ACC112 (cell line): Measurements from ENCODE around the gene FOXI1.

Source experiments
- H2AFZ ChIP-seq: fragments of 200-600 bp; sonication (generic); one replicate; pipeline ENCODE4 v1.6.0; 2017; ENCODE audit warnings: antibody characterized with exemption, low read length; ENCODE audit not compliant: unreplicated experiment
- H3K27ac ChIP-seq: fragments of 200-600 bp; sonication (generic); 2 replicates; pipeline ENCODE4 v1.5.1; 2014; ENCODE audit warnings: low read depth, mild to moderate bottlenecking, antibody characterized with exemption, low read length, moderate library complexity
- H3K27me3 ChIP-seq: fragments of 200-600 bp; sonication (generic); 2 replicates; pipeline ENCODE4 v1.6.1; 2014; ENCODE audit warnings: mild to moderate bottlenecking, antibody characterized with exemption, low read length, moderate library complexity, mixed read lengths; ENCODE audit not compliant: insufficient read depth
- H3K36me3 ChIP-seq: fragments of 200-600 bp; sonication (generic); 2 replicates; pipeline ENCODE4 v1.6.1; 2016; ENCODE audit warnings: mild to moderate bottlenecking, antibody characterized with exemption, low read length, moderate library complexity, mixed read lengths; ENCODE audit not compliant: insufficient read depth
- H3K4me1 ChIP-seq: fragments of 200-600 bp; sonication (generic); one replicate; pipeline ENCODE4 v1.6.1; 2016; ENCODE audit warnings: low read length, mixed read lengths; ENCODE audit not compliant: insufficient read depth, unreplicated experiment, control insufficient read depth
- H3K4me3 ChIP-seq: fragments of 200-600 bp; sonication (generic); 2 replicates; pipeline ENCODE4 v1.5.1; 2014; ENCODE audit warnings: mild to moderate bottlenecking, low read depth, low read length
- H3K79me2 ChIP-seq: fragments of 200-600 bp; sonication (generic); one replicate; pipeline ENCODE4 v1.6.0; 2016; ENCODE audit warnings: low read length; ENCODE audit not compliant: control insufficient read depth, unreplicated experiment, insufficient read depth

Gene FOXI1

DNA sequence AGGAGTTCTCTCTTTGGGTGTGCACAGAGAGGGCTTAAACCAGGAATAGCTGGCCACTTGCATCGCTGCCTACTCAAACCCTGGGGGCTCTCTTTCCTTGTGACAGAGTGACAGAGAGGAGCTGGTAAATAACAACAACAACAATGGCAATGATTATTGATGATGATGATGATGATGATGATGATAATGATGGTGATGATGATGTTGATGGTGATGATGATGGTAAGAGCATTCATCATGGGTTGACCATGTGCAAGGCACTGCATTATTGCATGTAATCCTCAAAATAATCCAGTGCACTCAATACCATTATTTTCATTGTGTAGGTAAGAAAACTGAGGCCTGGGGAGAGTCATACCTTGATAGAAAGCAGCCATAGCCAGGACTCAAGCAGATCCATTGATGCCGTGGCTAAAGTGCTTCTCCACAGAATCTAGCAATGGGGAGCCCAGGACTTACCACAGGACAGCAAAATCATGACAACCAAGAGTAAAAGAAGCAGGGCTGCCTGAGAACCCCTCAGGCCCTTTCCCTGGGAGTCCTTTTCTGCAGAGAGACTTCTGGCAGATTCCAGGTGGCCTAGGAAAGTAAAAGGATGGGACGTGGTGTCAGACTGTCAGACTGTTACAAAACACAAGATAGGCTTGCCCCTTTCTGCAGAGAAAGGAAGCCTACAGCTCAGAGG lies 4.8 kb downstream of the FOXI1 start:
- H3K4me1 ChIP-seq: no peaks in the 10 kb centered on the region
- H3K27me3 ChIP-seq: peaks cover 6% of the 10 kb centered on the region; the same call in 1 of the 2 replicates
- no peak overlapping the region for H2AFZ ChIP-seq
- H3K36me3 ChIP-seq: no peaks in the 10 kb centered on the region
- no peak overlapping the region for H3K4me3 ChIP-seq
- no peak overlapping the region for H3K27ac ChIP-seq
- H3K79me2 ChIP-seq: no peaks in the 10 kb centered on the region

DNA sequence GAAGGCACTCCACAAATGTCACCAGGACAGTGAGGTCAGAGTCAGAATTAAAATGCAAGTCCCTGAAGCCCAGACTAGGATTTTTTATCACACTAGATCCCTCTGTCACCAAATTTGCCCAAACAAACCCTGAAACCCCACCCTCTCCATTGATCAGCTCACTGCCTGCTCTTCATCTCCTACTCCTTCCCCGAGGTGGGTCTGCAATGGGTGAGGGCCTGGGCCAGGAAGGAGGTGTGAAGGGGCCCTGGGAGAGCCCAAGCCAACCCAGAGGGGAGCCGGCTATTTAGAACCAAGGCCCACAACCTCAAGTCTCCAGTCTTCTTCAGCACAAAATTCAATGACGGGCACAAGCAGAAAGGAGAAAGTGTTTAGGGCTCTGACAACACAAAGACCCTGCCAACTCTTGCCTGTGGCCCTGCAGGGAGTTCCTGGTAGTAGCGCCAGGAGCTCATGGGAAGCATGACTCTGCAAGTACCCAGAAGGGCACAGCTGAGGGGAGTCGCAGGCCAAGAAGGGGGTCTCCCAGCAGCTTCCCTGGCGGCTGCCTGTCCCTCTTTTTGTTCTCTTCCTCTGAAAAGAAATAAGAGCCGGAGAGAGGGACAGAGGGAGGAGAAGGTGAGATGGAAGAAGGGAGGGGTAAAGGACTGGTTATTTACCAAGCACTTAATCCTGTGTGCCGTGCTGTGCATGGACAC lies 5.5 kb downstream of the FOXI1 start:
- H3K4me1 ChIP-seq: no peaks in the 10 kb centered on the region
- no peak overlapping the region for H2AFZ ChIP-seq
- H3K79me2 ChIP-seq: no peaks in the 10 kb centered on the region
- H3K27me3 ChIP-seq: peaks cover 6% of the 10 kb centered on the region; the same call in 1 of the 2 replicates
- H3K27ac ChIP-seq: no peak overlapping the region
- H3K36me3 ChIP-seq: no peaks in the 10 kb centered on the region
- no peak overlapping the region for H3K4me3 ChIP-seq

DNA sequence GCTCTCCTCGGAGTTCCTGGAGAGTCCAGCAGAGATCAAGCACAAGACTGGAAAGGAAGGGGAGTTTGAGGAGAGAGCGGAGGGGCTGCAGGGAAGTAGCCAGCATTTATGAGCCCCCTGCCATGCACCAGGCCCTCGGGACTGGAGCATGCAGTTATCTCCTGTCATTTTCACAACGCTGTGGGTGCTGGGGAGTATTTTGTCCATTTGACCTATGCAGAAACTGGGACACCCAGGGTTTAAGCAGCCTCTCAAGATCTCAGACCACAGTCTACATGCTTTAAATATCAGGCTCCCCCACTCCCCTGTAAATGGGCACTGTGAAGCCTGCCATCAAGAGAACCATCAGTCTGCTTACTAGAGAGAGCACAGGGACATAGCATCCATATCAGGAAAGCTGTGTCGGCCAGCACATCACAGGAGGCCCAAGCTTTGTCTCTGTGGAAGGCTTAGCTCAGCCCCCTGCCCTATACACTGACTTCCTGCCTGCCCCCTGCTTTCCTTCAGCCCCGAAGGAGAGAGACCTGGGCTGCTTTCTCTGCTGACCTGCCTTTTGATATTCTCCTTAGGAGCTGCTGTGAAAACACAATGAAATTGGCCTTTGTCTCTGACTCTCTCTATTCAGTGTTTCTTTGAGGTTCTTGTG lies 7.3 kb downstream of the FOXI1 start:
- Histone ChIP-seq H3K79me2 (no peaks in the 10 kb centered on the region), H3K4me1 (no peaks in the 10 kb centered on the region), H3K27ac (no peak overlapping the region), H3K27me3 (peaks cover 6% of the 10 kb centered on the region; the same call in 1 of the 2 replicates), H2AFZ (no peak overlapping the region), H3K36me3 (no peaks in the 10 kb centered on the region), H3K4me3 (no peak overlapping the region)

DNA sequence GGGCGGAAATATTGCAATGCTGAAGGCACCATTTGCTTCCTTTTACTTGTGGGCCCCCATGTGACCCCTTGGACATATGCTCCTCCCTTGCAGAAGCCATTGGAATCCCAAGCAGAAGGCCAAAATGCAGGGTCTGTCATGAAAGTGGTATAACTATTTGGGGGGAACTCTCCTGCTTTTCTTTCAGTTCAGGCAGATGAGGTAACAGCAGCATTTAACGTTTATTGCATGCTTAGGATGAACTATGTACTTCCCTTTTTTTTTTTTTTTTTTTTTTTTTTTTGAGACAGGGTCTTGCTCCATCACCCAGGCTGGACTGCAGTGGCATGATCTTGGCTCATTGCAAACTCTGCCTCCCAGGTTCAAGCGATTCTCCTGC lies 7.8 kb downstream of the FOXI1 start:
- H3K27ac ChIP-seq: no peak overlapping the region

DNA sequence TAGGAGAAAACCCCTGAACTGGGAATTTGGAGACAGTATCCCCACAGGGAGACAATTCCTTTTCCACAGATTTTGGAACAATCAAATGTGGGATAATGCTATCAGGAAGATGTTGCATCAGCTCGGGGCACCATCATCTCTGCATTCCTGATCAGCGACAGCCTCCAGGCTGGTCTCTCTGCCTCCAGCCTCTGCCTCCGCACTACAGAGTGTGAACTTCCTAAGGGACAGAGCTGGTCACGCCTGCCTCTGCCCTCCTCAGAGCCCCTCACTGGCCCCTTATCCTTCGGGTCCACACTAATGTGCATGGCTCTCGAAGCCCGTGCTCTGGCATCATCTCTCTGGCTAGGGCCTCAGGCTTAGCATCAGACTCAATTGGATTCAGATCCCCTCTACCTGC lies 8.6 kb downstream of the FOXI1 start:
- no peaks in the 10 kb centered on the region for H3K4me1 ChIP-seq
- no peak overlapping the region for H3K27ac ChIP-seq
- H3K36me3 ChIP-seq: no peaks in the 10 kb centered on the region
- H2AFZ ChIP-seq: no peak overlapping the region
- H3K4me3 ChIP-seq: no peak overlapping the region
- no peaks in the 10 kb centered on the region for H3K79me2 ChIP-seq
- peaks cover 6% of the 10 kb centered on the region; the same call in 1 of the 2 replicates for H3K27me3 ChIP-seq

More for the DNA sequence above, 7.8 kb downstream of the FOXI1 start:
- no peaks in the 10 kb centered on the region for H3K4me1 ChIP-seq
- no peak overlapping the region for H2AFZ ChIP-seq
- no peak overlapping the region for H3K4me3 ChIP-seq
- peaks cover 6% of the 10 kb centered on the region; the same call in 1 of the 2 replicates for H3K27me3 ChIP-seq
- no peaks in the 10 kb centered on the region for H3K36me3 ChIP-seq
- no peaks in the 10 kb centered on the region for H3K79me2 ChIP-seq

DNA sequence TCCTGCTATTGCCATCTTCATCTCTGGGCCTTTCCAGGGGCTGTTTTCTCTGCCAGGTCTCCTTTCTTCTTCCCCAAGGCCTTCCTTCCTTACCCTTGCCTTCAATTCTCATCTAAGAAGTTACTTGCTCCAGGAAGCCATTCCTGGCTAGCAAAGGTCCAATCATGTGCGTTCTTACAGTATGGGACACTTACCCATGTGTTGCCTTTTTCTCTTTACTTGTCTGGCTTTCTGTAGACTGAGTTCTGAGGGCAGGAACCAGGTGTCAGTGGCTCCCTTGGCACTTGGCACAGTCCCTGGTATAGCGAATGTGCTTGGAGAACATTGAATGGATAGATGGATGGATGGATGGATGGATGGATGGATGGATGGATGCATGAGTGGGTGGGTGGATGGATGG lies 10.2 kb downstream of the FOXI1 start:
- H3K27ac ChIP-seq: no peak overlapping the region
- H3K36me3 ChIP-seq: no peaks in the 10 kb centered on the region
- no peak overlapping the region for H2AFZ ChIP-seq
- no peaks in the 10 kb centered on the region for H3K79me2 ChIP-seq
- H3K4me3 ChIP-seq: no peak overlapping the region
- H3K27me3 ChIP-seq: no peaks in the 10 kb centered on the region
- H3K4me1 ChIP-seq: peaks cover 2% of the 10 kb centered on the region

DNA sequence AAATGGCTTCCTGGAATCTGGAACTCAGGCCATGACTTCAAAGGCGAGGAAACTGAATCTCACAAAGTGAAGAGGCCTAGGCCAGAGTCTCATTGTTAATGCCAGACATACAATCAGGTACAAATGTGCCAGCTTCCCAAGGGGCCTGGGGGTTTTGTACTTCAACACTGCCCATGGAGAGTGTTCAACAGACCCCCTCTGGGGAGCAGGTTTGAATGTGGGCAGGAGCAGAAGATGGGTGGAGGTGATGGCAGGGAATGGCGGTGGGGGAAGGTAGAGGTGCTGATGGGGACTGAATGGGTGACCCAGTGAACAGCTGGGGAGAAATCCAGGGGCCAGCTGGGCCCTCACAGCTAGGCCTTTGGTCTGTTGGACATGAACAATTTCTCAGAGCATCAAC lies 12.0 kb downstream of the FOXI1 start:
- Histone ChIP-seq H3K27ac (no peak overlapping the region), H2AFZ (no peak overlapping the region), H3K4me1 (peaks cover 9% of the 10 kb centered on the region), H3K4me3 (no peak overlapping the region), H3K79me2 (no peaks in the 10 kb centered on the region), H3K36me3 (no peaks in the 10 kb centered on the region), H3K27me3 (no peaks in the 10 kb centered on the region)

DNA sequence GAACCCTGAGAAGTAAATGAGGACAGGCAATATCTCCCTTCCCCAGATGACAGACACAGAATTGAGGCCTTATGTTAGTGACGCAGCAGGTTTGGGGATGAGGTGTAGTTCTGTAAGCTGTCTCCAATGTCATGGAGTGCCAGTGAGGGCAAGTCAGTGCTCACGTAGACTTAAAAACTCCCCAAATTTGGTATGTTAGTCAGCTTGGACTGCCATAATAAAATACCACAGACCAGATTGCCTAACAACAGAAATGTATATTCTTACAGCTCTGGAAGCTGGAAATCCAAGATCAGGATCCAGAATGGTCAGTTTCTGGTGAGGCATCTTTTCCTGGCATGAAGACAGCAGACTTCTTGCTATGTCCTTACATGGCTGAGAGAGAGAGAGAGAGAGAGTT lies 14.9 kb downstream of the FOXI1 start:
- Histone ChIP-seq H3K79me2 (no peaks in the 10 kb centered on the region), H3K27me3 (no peaks in the 10 kb centered on the region), H3K4me1 (peaks cover 9% of the 10 kb centered on the region), H3K27ac (peak overlapping the region; percentile 54), H3K4me3 (no peak overlapping the region), H3K36me3 (no peaks in the 10 kb centered on the region), H2AFZ (no peak overlapping the region)

DNA sequence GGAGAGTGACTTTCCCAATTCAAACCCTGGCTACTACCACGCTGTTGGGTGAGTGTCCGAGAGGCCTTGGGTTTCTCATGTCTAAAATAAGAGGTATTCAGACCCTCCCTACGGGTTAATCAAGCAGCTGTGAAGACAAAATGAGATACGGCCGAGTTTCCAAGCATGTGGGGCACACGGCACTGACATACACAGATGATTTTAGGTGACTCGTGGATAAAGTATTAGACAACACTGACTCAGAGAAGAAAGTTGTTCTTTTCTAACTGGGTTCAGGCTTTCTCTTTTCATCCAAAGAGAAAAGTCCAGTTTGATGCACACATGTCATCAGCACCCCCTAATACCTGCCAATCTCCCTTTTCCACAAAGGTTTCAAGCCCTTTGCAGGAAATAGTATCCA lies 15.6 kb downstream of the FOXI1 start:
- H3K79me2 ChIP-seq: no peaks in the 10 kb centered on the region
- H2AFZ ChIP-seq: no peak overlapping the region
- H3K27ac ChIP-seq: peak overlapping the region; percentile 23
- no peaks in the 10 kb centered on the region for H3K36me3 ChIP-seq
- H3K4me3 ChIP-seq: no peak overlapping the region
- H3K27me3 ChIP-seq: no peaks in the 10 kb centered on the region
- peaks cover 9% of the 10 kb centered on the region for H3K4me1 ChIP-seq

DNA sequence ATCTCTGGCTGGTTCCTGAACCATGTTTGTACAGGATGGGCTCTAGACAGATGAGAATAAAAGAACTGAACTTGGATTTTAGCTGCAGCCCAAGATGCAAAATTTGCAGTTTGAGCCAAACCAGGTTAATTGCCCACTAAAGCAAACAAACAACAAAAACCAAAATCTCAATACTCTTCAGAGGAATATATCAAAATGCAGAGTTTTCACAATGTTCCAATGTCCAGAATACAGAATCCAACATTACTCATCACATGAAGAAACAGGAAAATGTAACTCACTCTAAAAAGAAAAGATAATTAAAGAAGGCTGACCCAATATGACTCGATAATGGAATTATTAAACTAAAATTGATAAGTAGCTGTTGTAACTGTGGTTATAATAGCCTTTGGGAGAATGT lies 20.4 kb downstream of the FOXI1 start:
- Histone ChIP-seq H2AFZ (no peak overlapping the region), H3K4me1 (peaks cover 6% of the 10 kb centered on the region), H3K79me2 (no peaks in the 10 kb centered on the region), H3K27me3 (no peaks in the 10 kb centered on the region), H3K4me3 (no peak overlapping the region), H3K27ac (no peak overlapping the region), H3K36me3 (no peaks in the 10 kb centered on the region)

DNA sequence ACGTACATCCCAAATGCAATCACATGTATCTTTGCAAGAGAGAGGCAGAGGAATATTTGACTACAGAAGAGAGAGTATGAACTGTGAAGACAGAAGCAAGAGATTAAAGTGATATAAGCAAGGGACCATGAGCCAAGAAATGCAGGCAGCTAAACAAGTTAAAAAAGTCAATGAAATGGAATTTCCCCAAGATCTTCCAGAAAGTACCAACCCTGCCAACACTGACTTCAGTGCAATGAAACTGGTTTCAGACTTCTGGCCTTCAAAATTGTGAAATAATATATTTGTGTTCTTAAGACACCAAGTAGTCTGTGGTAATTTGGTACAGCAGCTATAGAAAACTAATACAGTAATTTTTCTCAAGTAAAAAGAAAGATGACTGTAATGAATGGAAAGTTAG lies 20.9 kb downstream of the FOXI1 start:
- Histone ChIP-seq H3K27ac (no peak overlapping the region), H3K27me3 (no peaks in the 10 kb centered on the region), H3K79me2 (no peaks in the 10 kb centered on the region), H3K4me1 (no peaks in the 10 kb centered on the region), H3K4me3 (no peak overlapping the region), H2AFZ (no peak overlapping the region), H3K36me3 (no peaks in the 10 kb centered on the region)
